WTC11 (cell line): ENCODE data around the gene LOXL3. TPM values are rescaled to one million over a fixed set of nuclear protein-coding genes. Genes with fewer than 3 reads are reported as not detected.

Experiments
- ATAC-seq: fragments of 200-7000 bp; cut with Tn5 transposase; 2 replicates; pipeline ENCODE4 v1.10.0; 2021; ENCODE audit warnings: mild to moderate bottlenecking, moderate library complexity
- CTCF ChIA-PET: fragments of 300-600 bp; sonication (Branson Sonifier 250); formaldehyde crosslinking; loops from one replicate; lab custom pipeline; 2021; ENCODE audit warnings: antibody characterized with exemption; lab: Charles Lee
- POLR2A ChIA-PET: fragments of 350-600 bp; sonication (Branson Sonifier 250); formaldehyde crosslinking; loops from one replicate; lab custom pipeline; 2021; ENCODE audit warnings: antibody characterized with exemption; lab: Charles Lee
- DNase-seq: peaks from one replicate; pipeline ENCODE4 v3.0.0; 2021; ENCODE audit warnings: low spot score
- H3K27ac Mint-ChIP-seq: 2 replicates; pipeline ENCODE4 v1.8.0; 2021; ENCODE audit warnings: mixed read lengths
- H3K27me3 Mint-ChIP-seq: 2 replicates; pipeline ENCODE4 v1.8.0; 2021; ENCODE audit warnings: low read depth, mild to moderate bottlenecking, moderate library complexity, mixed read lengths
- H3K36me3 Mint-ChIP-seq: 2 replicates; pipeline ENCODE4 v1.8.0; 2021; ENCODE audit warnings: mixed read lengths
- H3K4me1 Mint-ChIP-seq: 2 replicates; pipeline ENCODE4 v1.8.0; 2022; ENCODE audit warnings: mixed read lengths
- H3K4me3 Mint-ChIP-seq: 2 replicates; pipeline ENCODE4 v1.8.0; 2021; ENCODE audit warnings: mild to moderate bottlenecking, moderate library complexity, mixed read lengths
- H3K9me3 Mint-ChIP-seq: 2 replicates; pipeline ENCODE4 v1.8.0; 2021; ENCODE audit warnings: mixed read lengths
- ATF2 ChIP-seq: sonication (generic); formaldehyde crosslinking; IDR thresholded peaks from 2 replicates; pipeline ENCODE4 v1.8.1; 2022; ENCODE audit warnings: low read depth, missing genetic modification reagents, borderline replicate concordance
- ATF3 ChIP-seq: sonication (generic); formaldehyde crosslinking; conservative IDR thresholded peaks from 2 replicates; pipeline ENCODE4 v1.8.1; 2022; ENCODE audit warnings: mild to moderate bottlenecking, missing genetic modification reagents
- FOXJ3 ChIP-seq: sonication (generic); formaldehyde crosslinking; IDR thresholded peaks from 2 replicates; pipeline ENCODE4 v1.9.0; 2021; ENCODE audit warnings: missing genetic modification reagents, mild to moderate bottlenecking, borderline replicate concordance
- JUN ChIP-seq: sonication (generic); formaldehyde crosslinking; IDR thresholded peaks from 2 replicates; pipeline ENCODE4 v1.8.0; 2023; ENCODE audit warnings: mild to moderate bottlenecking, missing genetic modification reagents
- KAT7 ChIP-seq: sonication (generic); formaldehyde crosslinking; IDR thresholded peaks from 2 replicates; pipeline ENCODE4 v1.8.1; 2023; ENCODE audit warnings: missing genetic modification reagents, mild to moderate bottlenecking, borderline replicate concordance
- MLX ChIP-seq: sonication (generic); formaldehyde crosslinking; IDR thresholded peaks from 2 replicates; pipeline ENCODE4 v1.8.1; 2023; ENCODE audit warnings: mild to moderate bottlenecking, missing genetic modification reagents, moderate library complexity
- MYBL2 ChIP-seq: sonication (generic); formaldehyde crosslinking; IDR thresholded peaks from 2 replicates; pipeline ENCODE4 v1.8.1; 2023; ENCODE audit warnings: mild to moderate bottlenecking, moderate library complexity, missing genetic modification reagents
- SMAD4 ChIP-seq: sonication (generic); formaldehyde crosslinking; IDR thresholded peaks from 2 replicates; pipeline ENCODE4 v1.8.0; 2022; ENCODE audit warnings: mild to moderate bottlenecking, missing genetic modification reagents
- SOX15 ChIP-seq: fragments of 250-450 bp; sonication (Bioruptor Pico); IDR thresholded peaks from 2 replicates; pipeline ENCODE4 v1.9.0; 2021; ENCODE audit warnings: mild to moderate bottlenecking
- SP1 ChIP-seq: sonication (generic); formaldehyde crosslinking; conservative IDR thresholded peaks from 2 replicates; pipeline ENCODE4 v1.8.1; 2022; ENCODE audit warnings: missing genetic modification reagents
- ZNF263 ChIP-seq: sonication (generic); formaldehyde crosslinking; IDR thresholded peaks from 2 replicates; pipeline ENCODE4 v1.8.1; 2022; ENCODE audit warnings: low read depth, mild to moderate bottlenecking, moderate library complexity, missing genetic modification reagents
- ZNF423 ChIP-seq: fragments of 250-450 bp; sonication (Bioruptor Pico); IDR thresholded peaks from 2 replicates; pipeline ENCODE4 v2.1.2; 2022; ENCODE audit warnings: mild to moderate bottlenecking, moderate library complexity
- total RNA-seq: library from RNA; stranded (reverse); gene quantifications from 3 replicates; pipeline ENCODE4 v1.2.3, GENCODE V29; 2021
- TF ChIP-seq, protein P1 (sequence below): sonication (generic); formaldehyde crosslinking; conservative IDR thresholded peaks from 2 replicates; pipeline ENCODE4 v1.8.1; 2023; ENCODE audit warnings: mild to moderate bottlenecking, low read depth, missing genetic modification reagents, moderate library complexity
- TF ChIP-seq, protein P2 (sequence below): fragments of 250-450 bp; sonication (Bioruptor Pico); conservative IDR thresholded peaks from 2 replicates; pipeline ENCODE4 v1.9.0; 2021; ENCODE audit warnings: mild to moderate bottlenecking
- TF ChIP-seq, protein P3 (sequence below): fragments of 250-450 bp; sonication (Bioruptor Pico); IDR thresholded peaks from 2 replicates; pipeline ENCODE4 v1.9.0; 2021; ENCODE audit warnings: moderate library complexity, mild to moderate bottlenecking, inconsistent platforms, borderline replicate concordance

The LOXL3 gene
- total RNA-seq, 1 experiment from 2014 or later: 21.1 TPM

DNA sequence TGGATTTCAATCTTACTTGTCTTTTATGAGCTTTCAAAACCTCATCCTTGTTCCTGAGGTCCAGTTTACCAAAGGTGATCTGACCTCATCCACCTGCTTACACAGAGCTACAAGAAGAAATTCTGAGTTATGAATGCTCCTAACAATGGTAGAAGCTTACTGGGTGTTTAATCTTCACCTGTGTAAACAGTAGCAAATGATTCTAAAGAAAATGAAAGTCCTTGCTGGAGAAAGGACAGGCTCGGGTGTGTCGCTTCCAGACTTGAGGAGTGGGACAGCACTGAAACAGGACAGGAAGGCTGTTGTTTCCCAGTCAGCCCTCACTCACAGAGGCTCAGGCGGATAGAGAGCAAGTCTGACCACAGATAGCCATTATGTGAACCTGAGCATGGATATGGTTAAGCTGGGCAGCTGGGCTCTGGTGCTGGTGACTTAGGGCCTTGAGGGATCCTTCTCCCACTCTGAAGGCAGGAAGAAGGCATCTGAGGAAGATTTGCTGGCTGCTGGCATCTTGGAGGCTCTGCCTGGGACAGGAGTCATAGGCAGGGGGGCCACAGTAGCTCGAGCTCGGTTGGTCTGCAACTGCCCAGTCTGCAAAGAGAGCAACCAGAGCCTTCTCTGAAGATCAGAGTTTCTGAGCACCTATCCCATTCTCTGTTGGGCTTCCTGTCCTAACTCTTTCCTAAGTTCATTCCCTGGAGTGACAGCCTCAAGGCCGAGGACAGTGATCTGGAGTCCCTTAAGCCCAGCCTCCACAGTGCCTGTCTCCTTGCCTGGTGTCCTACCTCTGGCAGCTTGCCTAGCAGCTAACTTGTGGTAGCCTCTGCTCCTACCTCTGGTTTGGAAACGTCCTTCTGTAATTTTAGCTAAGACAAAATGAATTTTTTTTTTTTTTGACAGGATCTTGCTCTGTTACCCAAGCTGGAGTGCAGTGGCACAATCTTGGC is 4.8 kb upstream of the LOXL3 start (continued):
- TF ChIP-seq, protein P1, sequence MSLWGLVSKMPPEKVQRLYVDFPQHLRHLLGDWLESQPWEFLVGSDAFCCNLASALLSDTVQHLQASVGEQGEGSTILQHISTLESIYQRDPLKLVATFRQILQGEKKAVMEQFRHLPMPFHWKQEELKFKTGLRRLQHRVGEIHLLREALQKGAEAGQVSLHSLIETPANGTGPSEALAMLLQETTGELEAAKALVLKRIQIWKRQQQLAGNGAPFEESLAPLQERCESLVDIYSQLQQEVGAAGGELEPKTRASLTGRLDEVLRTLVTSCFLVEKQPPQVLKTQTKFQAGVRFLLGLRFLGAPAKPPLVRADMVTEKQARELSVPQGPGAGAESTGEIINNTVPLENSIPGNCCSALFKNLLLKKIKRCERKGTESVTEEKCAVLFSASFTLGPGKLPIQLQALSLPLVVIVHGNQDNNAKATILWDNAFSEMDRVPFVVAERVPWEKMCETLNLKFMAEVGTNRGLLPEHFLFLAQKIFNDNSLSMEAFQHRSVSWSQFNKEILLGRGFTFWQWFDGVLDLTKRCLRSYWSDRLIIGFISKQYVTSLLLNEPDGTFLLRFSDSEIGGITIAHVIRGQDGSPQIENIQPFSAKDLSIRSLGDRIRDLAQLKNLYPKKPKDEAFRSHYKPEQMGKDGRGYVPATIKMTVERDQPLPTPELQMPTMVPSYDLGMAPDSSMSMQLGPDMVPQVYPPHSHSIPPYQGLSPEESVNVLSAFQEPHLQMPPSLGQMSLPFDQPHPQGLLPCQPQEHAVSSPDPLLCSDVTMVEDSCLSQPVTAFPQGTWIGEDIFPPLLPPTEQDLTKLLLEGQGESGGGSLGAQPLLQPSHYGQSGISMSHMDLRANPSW (CRISPR knock-in tag): no peak

DNA sequence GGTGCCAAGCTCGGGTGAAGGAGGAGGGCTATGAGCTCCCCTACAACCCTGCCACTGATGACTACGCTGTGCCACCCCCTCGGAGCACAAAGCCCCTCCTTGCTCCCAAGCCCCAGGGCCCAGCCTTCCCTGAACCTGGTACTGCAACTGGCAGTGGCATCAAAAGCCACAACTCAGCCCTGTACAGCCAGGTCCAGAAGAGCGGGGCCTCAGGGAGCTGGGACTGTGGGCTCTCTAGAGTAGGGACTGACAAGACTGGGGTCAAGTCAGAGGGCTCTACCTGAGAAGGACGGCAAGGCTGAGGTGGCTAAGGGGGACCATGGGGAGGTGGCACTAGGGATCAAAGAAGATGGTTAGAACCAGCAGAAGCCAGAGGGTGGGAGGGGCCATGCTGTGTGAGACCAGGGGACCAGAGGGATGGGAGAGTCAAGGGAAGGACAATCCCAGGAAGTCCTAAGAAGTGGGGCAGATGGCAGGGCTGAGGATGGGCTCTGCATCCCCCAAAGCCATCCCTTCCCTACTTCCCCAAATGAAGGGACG is 3.2 kb upstream of the LOXL3 start:
- Mint-ChIP-seq H3K27ac (no peak overlapping the region), H3K4me3 (no peak overlapping the region), H3K4me1 (peaks cover 23% of the 10 kb centered on the region), H3K36me3 (no peaks in the 10 kb centered on the region), H3K27me3 (peaks cover 64% of the 10 kb centered on the region), H3K9me3 (no peaks in the 10 kb centered on the region)
- DNase-seq (no peak), ATAC-seq (no peak)
- TF ChIP-seq, protein P2, sequence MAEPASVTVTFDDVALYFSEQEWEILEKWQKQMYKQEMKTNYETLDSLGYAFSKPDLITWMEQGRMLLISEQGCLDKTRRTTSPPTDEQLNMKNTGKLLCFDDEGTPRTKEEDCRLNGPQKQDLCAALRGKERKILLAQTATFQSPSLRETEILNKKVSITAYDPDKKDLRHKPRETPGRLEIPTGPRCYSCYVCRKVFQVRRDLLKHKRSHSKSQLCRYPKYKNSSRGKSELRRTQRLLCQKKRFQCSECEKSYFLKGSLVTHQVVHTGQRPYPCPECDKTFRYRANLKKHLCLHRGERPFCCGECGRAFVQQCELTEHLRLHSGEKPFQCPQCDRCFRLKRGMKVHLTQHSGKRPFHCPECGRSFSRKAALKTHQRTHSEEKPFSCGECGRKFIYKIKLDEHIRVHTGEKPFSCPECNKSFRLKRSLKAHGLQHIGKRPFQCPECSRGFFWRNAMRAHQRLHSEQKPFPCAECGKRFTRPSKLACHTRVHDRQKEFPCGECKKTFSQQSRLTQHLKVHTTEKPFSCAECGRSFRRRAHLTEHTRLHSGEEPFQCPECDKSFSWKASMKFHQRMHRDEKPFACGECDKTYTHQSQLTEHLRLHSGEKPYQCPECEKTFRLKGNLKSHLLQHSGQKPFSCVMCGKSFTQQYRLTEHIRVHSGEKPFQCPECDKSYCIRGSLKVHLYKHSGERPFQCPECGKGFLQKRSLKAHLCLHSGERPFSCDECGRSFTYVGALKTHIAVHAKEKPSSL (CRISPR knock-in tag): no peak
- TF ChIP-seq, protein P3, sequence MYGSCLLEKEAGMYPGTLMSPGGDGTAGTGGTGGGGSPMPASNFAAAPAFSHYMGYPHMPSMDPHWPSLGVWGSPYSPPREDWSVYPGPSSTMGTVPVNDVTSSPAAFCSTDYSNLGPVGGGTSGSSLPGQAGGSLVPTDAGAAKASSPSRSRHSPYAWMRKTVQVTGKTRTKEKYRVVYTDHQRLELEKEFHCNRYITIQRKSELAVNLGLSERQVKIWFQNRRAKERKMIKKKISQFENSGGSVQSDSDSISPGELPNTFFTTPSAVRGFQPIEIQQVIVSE (CRISPR knock-in tag): no peak
- TF ChIP-seq SMAD4 (CRISPR knock-in tag) (no peak), ZNF423 (no peak), MLX (CRISPR knock-in tag) (no peak)
- ChIA-PET CTCF (no interaction called here), POLR2A (no interaction called here)

DNA sequence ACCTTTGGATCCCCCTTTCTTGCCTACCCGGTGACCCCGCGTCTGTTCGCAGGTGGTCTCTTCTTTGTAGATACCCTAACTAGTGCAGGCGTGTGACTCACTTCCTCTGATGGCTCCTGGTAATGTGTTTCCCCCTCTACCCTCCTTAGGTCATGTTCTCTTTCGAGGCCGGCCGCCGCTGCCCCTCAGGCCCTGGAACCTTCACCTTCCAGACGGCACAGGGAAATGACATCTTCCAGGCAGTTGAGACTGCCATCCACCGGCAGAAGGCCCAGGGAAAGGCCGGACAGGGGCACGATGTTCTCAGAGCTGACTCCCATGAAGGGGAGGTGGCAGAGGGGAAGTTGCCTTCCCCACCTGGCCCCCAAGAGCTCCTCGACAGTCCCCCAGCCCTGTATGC is 2.4 kb upstream of the LOXL3 start:
- DNase-seq: no peak
- POLR2A ChIA-PET: no interaction called here
- no peak for ATAC-seq
- peaks cover 64% of the 10 kb centered on the region for H3K27me3 Mint-ChIP-seq
- no peak overlapping the region for H3K27ac Mint-ChIP-seq
- TF ChIP-seq FOXJ3 (CRISPR knock-in tag) (no peak), MYBL2 (CRISPR knock-in tag) (no peak), KAT7 (CRISPR knock-in tag) (no peak), ZNF263 (CRISPR knock-in tag) (no peak), ATF2 (CRISPR knock-in tag) (no peak), JUN (CRISPR knock-in tag) (no peak), SOX15 (CRISPR knock-in tag) (no peak), ATF3 (no peak), SP1 (CRISPR knock-in tag) (no peak)
- TF ChIP-seq, all 79 proteins: peak for 0
- Mint-ChIP-seq H3K9me3 (no peaks in the 10 kb centered on the region), H3K4me1 (peaks cover 27% of the 10 kb centered on the region), H3K36me3 (no peaks in the 10 kb centered on the region), H3K4me3 (peak overlapping the region; percentile 84)
- CTCF ChIA-PET: interaction anchor here (1.2 kb wide), 1 partner anchor 16 kb away, joined by 3 read pairs; no protein-coding TSS in a partner anchor
